B cell (primary cell): ENCODE results near the gene DROSHA. TPM values are rescaled to one million over a fixed set of nuclear protein-coding genes. Genes with fewer than 3 reads are reported as not detected.

Experiments used
- ATAC-seq: fragments of 200-7000 bp; cut with Tn5 transposase; one replicate; pipeline ENCODE4 v1.10.0; 2021; ENCODE audit warnings: low read depth, mild to moderate bottlenecking, moderate number of reproducible peaks, moderate library complexity
- CTCF ChIA-PET: fragments of 350-600 bp; sonication (Branson Sonifier 250); formaldehyde crosslinking; loops from one replicate; lab custom pipeline; 2021; ENCODE audit warnings: antibody characterized with exemption, inconsistent platforms; lab: Charles Lee
- POLR2A ChIA-PET: fragments of 350-600 bp; sonication (Branson Sonifier 250); formaldehyde crosslinking; loops from one replicate; lab custom pipeline; 2021; ENCODE audit warnings: antibody characterized with exemption; lab: Charles Lee
- DNase-seq: peaks from one replicate; pipeline ENCODE4 v3.0.0; 2013
- H2AFZ ChIP-seq: 2 replicates; pipeline ENCODE4 v1.6.1; 2012; ENCODE audit warnings: mild to moderate bottlenecking, low read depth, low read length; ENCODE audit not compliant: insufficient read depth, poor library complexity, severe bottlenecking
- H3K27ac ChIP-seq, 2 donors: 1 replicate in 1 of 2; 2 replicates in 1 of 2; pipeline ENCODE4 v1.5.1; 2012 to 2013; ENCODE audit warnings: low read length in 2 of 2, mild to moderate bottlenecking in 2 of 2, moderate library complexity in 1 of 2
- H3K27me3 ChIP-seq, 4 experiments: fragments of 200-600 bp in 1 of 4; sonication (generic) in 1 of 4; replicated peaks in 1 of 4; 1 replicate in 2 of 4; 2 replicates in 2 of 4; pipeline versions ENCODE4 v1.6.1 to v1.7.0; 2013 to 2016; ENCODE audit warnings: low read length in 3 of 4, mild to moderate bottlenecking in 2 of 4, mixed read lengths in 1 of 4, moderate library complexity in 1 of 4; ENCODE audit not compliant: insufficient read depth in 4 of 4, control insufficient read depth in 3 of 4; ENCODE audit errors: control extremely low read depth in 1 of 4
- H3K36me3 ChIP-seq, 2 experiments: replicated peaks in 1 of 2; 1 replicate in 1 of 2; 2 replicates in 1 of 2; pipeline versions ENCODE4 v1.6.1 to v1.7.1; 2013; ENCODE audit warnings: low read length in 1 of 2; ENCODE audit not compliant: insufficient read depth in 2 of 2, control insufficient read depth in 1 of 2; ENCODE audit errors: control extremely low read depth in 1 of 2, extremely low read depth in 1 of 2
- H3K4me1 ChIP-seq, 2 donors: fragments of 200-600 bp in 1 of 2; sonication (generic) in 1 of 2; 1 replicate in 1 of 2; 2 replicates in 1 of 2; pipeline versions ENCODE4 v1.5.1 to v1.6.1; 2013 to 2017; ENCODE audit warnings: low read length in 2 of 2; ENCODE audit not compliant: control insufficient read depth in 2 of 2, insufficient read depth in 2 of 2
- H3K4me2 ChIP-seq: replicated peaks from 2 replicates; pipeline ENCODE3; 2012; ENCODE audit warnings: mild to moderate bottlenecking, low read depth, low read length; ENCODE audit not compliant: poor library complexity, severe bottlenecking
- H3K4me3 ChIP-seq, 5 experiments: fragments of 200-600 bp in 1 of 5; sonication (generic) in 1 of 5; 1 replicate in 3 of 5; 2 replicates in 2 of 5; pipeline versions ENCODE4 v1.5.1 to v1.7.0; 2011 to 2016; ENCODE audit warnings: low read length in 4 of 5, mild to moderate bottlenecking in 4 of 5, low read depth in 2 of 5, control low read depth in 1 of 5, moderate library complexity in 1 of 5; ENCODE audit not compliant: insufficient read depth in 1 of 5; ENCODE audit errors: control extremely low read depth in 1 of 5, extremely low read depth in 1 of 5
- H3K79me2 ChIP-seq: fragments of 200-600 bp; sonication (generic); one replicate; pipeline ENCODE4 v1.6.0; 2016; ENCODE audit warnings: low read length; ENCODE audit not compliant: control insufficient read depth, insufficient read depth
- H3K9ac ChIP-seq: fragments of 200-600 bp; sonication (generic); 2 replicates; pipeline ENCODE4 v1.6.1; 2017; ENCODE audit warnings: mild to moderate bottlenecking, low read length, moderate library complexity
- H3K9me3 ChIP-seq, 3 donors: one replicate each; pipeline versions ENCODE4 v1.6.1 to v1.7.1; 2013; ENCODE audit warnings: low read length in 2 of 3; ENCODE audit not compliant: control insufficient read depth in 2 of 3, insufficient read depth in 1 of 3; ENCODE audit errors: control extremely low read depth in 1 of 3
- H4K20me1 ChIP-seq: 2 replicates; pipeline ENCODE4 v1.6.0; 2012; ENCODE audit warnings: mild to moderate bottlenecking, low read length; ENCODE audit not compliant: insufficient read depth, control insufficient read depth, poor library complexity, severe bottlenecking
- H3K27ac Mint-ChIP-seq: one replicate; pipeline ENCODE4 v1.8.0; 2021; ENCODE audit warnings: mixed read lengths
- H3K27me3 Mint-ChIP-seq: one replicate; pipeline ENCODE4 v1.8.0; 2021; ENCODE audit warnings: mixed read lengths
- H3K4me1 Mint-ChIP-seq: one replicate; pipeline ENCODE4 v1.8.0; 2021; ENCODE audit warnings: mixed read lengths
- H3K4me3 Mint-ChIP-seq: one replicate; pipeline ENCODE4 v1.8.0; 2021; ENCODE audit warnings: mixed read lengths
- H3K9me3 Mint-ChIP-seq: one replicate; pipeline ENCODE4 v1.8.0; 2022; ENCODE audit warnings: mixed read lengths; ENCODE audit not compliant: insufficient read depth
- CTCF ChIP-seq: fragments of 200-600 bp; IDR thresholded peaks from one replicate; pipeline ENCODE4 v1.8.0; 2022; ENCODE audit warnings: antibody characterized with exemption, mild to moderate bottlenecking
- EZH2 ChIP-seq: IDR thresholded peaks from 2 replicates; pipeline ENCODE4 v1.6.1; 2012; ENCODE audit warnings: borderline replicate concordance, low read depth, mild to moderate bottlenecking, moderate library complexity, low read length; ENCODE audit not compliant: insufficient read depth, poor library complexity, severe bottlenecking
- WGBS: methylation state at CpG from one replicate; pipeline ENCODE4 v1.1.5; 2013; ENCODE audit warnings: missing lambda C conversion rate; ENCODE audit not compliant: insufficient coverage; 5-methylcytosine and 5-hydroxymethylcytosine counted together
- intact Hi-C: fragments of 100-400 bp; cut with micrococcal nuclease; formaldehyde crosslinking; loops from one replicate; pipeline ENCODE4 v1.10.0; 2022
- polyA plus RNA-seq: library from polyadenylated mRNA; depleted of rRNA; stranded (reverse); fragments of >200 nt; gene quantifications from 2 replicates; pipeline ENCODE4 v1.2.3, GENCODE V29; 2012
- total RNA-seq, 2 donors: library from RNA; stranded (reverse); fragments of 120-200 nt in 1 of 2; gene quantifications; 1 replicate in 1 of 2; 2 replicates in 1 of 2; pipeline versions ENCODE4 v1.2.3 to v1.2.4, GENCODE V29; 2013 to 2022

The DROSHA gene
- total and polyA plus RNA-seq, 2 donors (not counting 1 experiment from before 2014, with no cell fraction given), result 31.2 to 62.4 TPM

GRCh38 chr5:31536873-31537272 lies 5.0 kb upstream of the DROSHA start:
- no CpG with 5 or more reads among the region's 3 CpGs for WGBS
- ATAC-seq (no peak), DNase-seq (no peak)
- Mint-ChIP-seq H3K27me3 (no peaks in the 10 kb centered on the region), H3K4me3 (no peak overlapping the region), H3K27ac (no peak overlapping the region), H3K4me1 (peaks cover 21% of the 10 kb centered on the region), H3K9me3 (no peaks in the 10 kb centered on the region)
- CTCF ChIA-PET, result no interaction called here
- H3K9ac ChIP-seq, result no peak overlapping the region
- H3K4me2 ChIP-seq, result no peak overlapping the region
- H3K27me3 ChIP-seq, result no peaks in the 10 kb centered on the region
- H3K79me2 ChIP-seq, result peaks cover 22% of the 10 kb centered on the region
- H3K36me3 ChIP-seq, result peaks cover 18 to 57% of the 10 kb centered on the region in 2 experiments
- no peak overlapping the region for H2AFZ ChIP-seq
- peaks cover 11% of the 10 kb centered on the region for H4K20me1 ChIP-seq
- H3K4me1 ChIP-seq, result peaks cover 12 to 13% of the 10 kb centered on the region in 2 donors
- H3K27ac ChIP-seq, result no peak overlapping the region
- TF ChIP-seq EZH2, result no peak
- TF ChIP-seq CTCF, result no peak
- no peaks in the 10 kb centered on the region for H3K9me3 ChIP-seq
- intact Hi-C loops, result no loop called here
- POLR2A ChIA-PET, result no interaction called here
- no peak overlapping the region for H3K4me3 ChIP-seq

GRCh38 chr5:31534527-31535046 lies 2.7 kb upstream of the DROSHA start:
- ChIA-PET CTCF (no interaction called here), POLR2A (no interaction called here)
- Mint-ChIP-seq H3K27me3 (no peaks in the 10 kb centered on the region), H3K4me1 (peaks cover 39% of the 10 kb centered on the region), H3K27ac (no peak overlapping the region), H3K9me3 (no peaks in the 10 kb centered on the region), H3K4me3 (peak overlapping the region; percentile 17)
- H3K79me2 ChIP-seq, result peaks cover 45% of the 10 kb centered on the region
- no peak overlapping the region for H2AFZ ChIP-seq
- no peak overlapping the region for H3K4me3 ChIP-seq
- ATAC-seq (no peak), DNase-seq (no peak)
- no peak for TF ChIP-seq CTCF
- no peak for TF ChIP-seq EZH2
- no peak overlapping the region for H3K9ac ChIP-seq
- peaks cover 15 to 37% of the 10 kb centered on the region in 2 experiments for H3K36me3 ChIP-seq
- WGBS, result no CpG with 5 or more reads among the region's 1 CpG
- no peak overlapping the region for H3K4me2 ChIP-seq
- peaks cover 23% of the 10 kb centered on the region in 2 donors for H3K4me1 ChIP-seq
- no peaks in the 10 kb centered on the region for H3K9me3 ChIP-seq
- H3K27me3 ChIP-seq, result no peaks in the 10 kb centered on the region
- no peak overlapping the region for H3K27ac ChIP-seq
- H4K20me1 ChIP-seq, result peaks cover 17% of the 10 kb centered on the region
- intact Hi-C loops, result loop anchor here (5.0 kb wide), 3 partner anchors 908 to 1908 kb away; partner anchors contain the start of genes SUB1, TARS1 and ZFR
